ENCODE data around the gene CCDC167.

DNA sequence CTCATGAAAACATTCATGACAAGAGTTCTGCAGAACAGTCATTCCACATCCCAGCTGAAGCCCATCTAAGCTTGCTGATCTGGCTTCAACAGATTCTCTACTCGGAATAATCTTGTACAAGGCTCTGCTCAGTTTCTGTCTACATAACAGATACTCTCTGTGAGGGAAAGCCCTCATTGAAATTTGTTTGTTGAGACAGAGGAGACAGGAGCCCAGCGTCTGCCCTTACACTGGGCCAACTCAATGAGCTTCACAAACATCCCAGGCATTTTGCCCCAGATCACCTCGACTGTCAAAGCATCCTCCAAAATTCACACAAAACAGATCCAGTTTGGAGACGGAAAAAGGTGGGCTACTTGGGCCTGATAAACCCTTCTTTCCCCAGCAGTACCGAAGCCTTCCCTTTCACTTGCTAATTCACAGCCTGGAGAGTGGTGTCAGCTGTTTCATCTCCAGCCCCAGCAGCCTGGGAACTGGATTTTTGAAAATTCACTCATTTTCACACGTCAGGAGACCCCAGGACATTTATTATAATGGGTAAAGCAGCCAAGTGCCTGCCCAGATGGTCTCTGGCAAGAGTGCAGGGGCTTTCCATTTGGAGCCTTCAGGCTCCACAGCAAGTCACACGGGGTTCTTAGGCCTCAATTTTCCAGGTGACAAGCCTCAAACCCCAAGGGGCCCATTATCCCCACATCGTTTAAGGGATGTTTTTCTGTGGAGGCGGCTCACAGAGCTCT lies 7.3 kb downstream of the CCDC167 start:
- TF ChIP-seq CREB1 (IDR thresholded peaks at IDR 0.05) (no peak), GABPA (IDR thresholded peaks at IDR 0.05; ENCODE audit: borderline replicate concordance, insufficient read depth, low read length) (no peak), HDAC6 (IDR thresholded peaks at IDR 0.05; ENCODE audit: low read depth, low read length) (no peak), TAF1 (IDR thresholded peaks at IDR 0.05; ENCODE audit: low read depth, low read length) (no peak), YY1 (IDR thresholded peaks at IDR 0.05; ENCODE audit: low read depth, low read length) (no peak), KDM1A (IDR thresholded peaks at IDR 0.05; ENCODE audit: borderline replicate concordance, low read length) (no peak), CBX5 (IDR thresholded peaks at IDR 0.05; ENCODE audit: low read depth, low read length) (no peak), POLR2A (IDR thresholded peaks at IDR 0.05; ENCODE audit: control extremely low read depth in 1 of 2, low read depth in 2 of 2, low read length in 2 of 2) (no peak), POLR2AphosphoS5 (IDR thresholded peaks at IDR 0.05; ENCODE audit: low read depth, low read length) (no peak)
- TF ChIP-seq, protein P1, sequence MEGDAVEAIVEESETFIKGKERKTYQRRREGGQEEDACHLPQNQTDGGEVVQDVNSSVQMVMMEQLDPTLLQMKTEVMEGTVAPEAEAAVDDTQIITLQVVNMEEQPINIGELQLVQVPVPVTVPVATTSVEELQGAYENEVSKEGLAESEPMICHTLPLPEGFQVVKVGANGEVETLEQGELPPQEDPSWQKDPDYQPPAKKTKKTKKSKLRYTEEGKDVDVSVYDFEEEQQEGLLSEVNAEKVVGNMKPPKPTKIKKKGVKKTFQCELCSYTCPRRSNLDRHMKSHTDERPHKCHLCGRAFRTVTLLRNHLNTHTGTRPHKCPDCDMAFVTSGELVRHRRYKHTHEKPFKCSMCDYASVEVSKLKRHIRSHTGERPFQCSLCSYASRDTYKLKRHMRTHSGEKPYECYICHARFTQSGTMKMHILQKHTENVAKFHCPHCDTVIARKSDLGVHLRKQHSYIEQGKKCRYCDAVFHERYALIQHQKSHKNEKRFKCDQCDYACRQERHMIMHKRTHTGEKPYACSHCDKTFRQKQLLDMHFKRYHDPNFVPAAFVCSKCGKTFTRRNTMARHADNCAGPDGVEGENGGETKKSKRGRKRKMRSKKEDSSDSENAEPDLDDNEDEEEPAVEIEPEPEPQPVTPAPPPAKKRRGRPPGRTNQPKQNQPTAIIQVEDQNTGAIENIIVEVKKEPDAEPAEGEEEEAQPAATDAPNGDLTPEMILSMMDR (IDR thresholded peaks at IDR 0.05; ENCODE audit: control extremely low read depth in 1 of 3, insufficient read depth in 1 of 3, low read depth in 1 of 3, low read length in 3 of 3), result no peak
- TF ChIP-seq, protein P2, sequence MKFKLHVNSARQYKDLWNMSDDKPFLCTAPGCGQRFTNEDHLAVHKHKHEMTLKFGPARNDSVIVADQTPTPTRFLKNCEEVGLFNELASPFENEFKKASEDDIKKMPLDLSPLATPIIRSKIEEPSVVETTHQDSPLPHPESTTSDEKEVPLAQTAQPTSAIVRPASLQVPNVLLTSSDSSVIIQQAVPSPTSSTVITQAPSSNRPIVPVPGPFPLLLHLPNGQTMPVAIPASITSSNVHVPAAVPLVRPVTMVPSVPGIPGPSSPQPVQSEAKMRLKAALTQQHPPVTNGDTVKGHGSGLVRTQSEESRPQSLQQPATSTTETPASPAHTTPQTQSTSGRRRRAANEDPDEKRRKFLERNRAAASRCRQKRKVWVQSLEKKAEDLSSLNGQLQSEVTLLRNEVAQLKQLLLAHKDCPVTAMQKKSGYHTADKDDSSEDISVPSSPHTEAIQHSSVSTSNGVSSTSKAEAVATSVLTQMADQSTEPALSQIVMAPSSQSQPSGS (IDR thresholded peaks at IDR 0.05; ENCODE audit: low read length), result no peak
- TF ChIP-seq, protein P3, sequence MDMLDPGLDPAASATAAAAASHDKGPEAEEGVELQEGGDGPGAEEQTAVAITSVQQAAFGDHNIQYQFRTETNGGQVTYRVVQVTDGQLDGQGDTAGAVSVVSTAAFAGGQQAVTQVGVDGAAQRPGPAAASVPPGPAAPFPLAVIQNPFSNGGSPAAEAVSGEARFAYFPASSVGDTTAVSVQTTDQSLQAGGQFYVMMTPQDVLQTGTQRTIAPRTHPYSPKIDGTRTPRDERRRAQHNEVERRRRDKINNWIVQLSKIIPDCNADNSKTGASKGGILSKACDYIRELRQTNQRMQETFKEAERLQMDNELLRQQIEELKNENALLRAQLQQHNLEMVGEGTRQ (IDR thresholded peaks at IDR 0.05; ENCODE audit: low read length), result no peak
